NT2/D1 (cell line): Measurements from ENCODE around the gene ZBTB8A.

Experiments used
- SUZ12 ChIP-seq: IDR thresholded peaks from 2 replicates; pipeline ENCODE4 v1.6.1; 2011; ENCODE audit not compliant: insufficient read length, insufficient read depth; ENCODE audit errors: extremely low read depth
- YY1 ChIP-seq: IDR thresholded peaks from 2 replicates; pipeline ENCODE4 v1.6.1; 2011; ENCODE audit not compliant: insufficient read length, insufficient read depth
- ZNF274 ChIP-seq: IDR thresholded peaks from 2 replicates; pipeline ENCODE4 v1.6.1; 2011; ENCODE audit warnings: mild to moderate bottlenecking, low read depth, low read length

- TF ChIP-seq YY1 (no peak), ZNF274 (no peak), SUZ12 (no peak)
Observed at GRCh38 chr1:32518976-32519375, 20.3 kb upstream of the ZBTB8A start.
